GM21786 (cell line): Measurements from ENCODE around the gene TAGLN3.
"Not testable (repeated sequence)": the region's sequence is repeated elsewhere in the genome, so short reads cannot be mapped to it uniquely, and the experiment has no call there.

ENCODE experiments used
- ATAC-seq: cut with Tn5 transposase; IDR thresholded peaks from one replicate; pipeline ENCODE4 v1.9.1; 2021; ENCODE audit not compliant: unreplicated experiment

Gene TAGLN3

DNA sequence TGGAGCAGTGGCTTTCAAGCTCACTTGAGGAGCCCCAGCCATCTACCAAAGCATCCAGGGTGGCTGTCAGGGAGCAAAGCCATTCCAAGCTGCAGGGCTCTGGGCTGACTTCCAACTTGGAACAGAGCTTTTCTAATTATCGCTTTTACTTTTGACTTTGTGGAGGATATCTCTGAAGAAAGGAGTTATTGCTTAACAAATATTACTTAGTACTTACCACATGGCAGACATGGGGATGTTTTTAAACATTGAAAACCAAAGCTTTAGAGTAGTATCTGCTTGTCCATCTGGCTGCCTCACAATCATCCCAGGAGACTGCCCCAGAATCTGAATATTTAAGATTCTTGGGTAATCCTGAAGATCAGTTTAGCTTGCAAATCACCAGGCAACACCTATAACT lies 8.9 kb downstream of the TAGLN3 start:
- ATAC-seq: no peak

DNA sequence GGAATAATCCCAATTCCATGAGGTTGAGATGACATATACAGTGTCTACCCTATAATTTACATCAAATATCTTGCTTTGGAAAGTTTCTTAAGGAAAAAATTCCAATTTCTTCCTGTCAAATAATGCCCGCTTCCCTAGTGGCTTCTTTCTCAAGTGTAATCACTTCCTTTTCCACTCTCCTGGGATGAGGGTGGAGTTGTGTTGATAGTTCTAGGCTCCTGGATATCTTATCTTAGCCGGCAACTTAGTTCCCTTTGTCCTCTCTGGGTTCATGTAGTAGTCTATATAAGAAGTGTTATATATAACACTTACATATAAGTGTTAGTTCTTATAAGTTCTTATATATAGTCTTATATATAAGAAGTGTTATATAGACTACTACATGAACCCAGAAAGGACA lies 10.9 kb downstream of the TAGLN3 start:
- ATAC-seq: no peak

DNA sequence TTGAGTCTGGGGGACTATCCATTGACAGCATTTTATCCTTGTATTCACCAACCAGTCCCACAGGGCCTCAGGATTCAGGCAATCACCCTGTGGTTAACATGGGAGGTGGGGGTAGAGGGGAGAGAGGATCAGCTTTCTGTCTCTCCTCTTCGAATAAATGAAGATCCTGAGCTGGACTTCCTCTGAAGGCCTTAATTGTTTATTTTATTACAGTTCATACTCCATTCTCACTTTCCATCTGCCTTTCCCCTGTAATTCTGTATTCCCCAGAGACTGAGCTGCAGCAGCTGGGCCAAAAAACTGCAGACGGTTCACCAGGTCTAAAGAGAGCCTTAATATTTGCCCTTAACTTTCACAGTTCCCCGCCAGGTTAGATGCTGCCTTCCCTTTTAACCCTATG lies 11.9 kb downstream of the TAGLN3 start:
- ATAC-seq: no peak

DNA sequence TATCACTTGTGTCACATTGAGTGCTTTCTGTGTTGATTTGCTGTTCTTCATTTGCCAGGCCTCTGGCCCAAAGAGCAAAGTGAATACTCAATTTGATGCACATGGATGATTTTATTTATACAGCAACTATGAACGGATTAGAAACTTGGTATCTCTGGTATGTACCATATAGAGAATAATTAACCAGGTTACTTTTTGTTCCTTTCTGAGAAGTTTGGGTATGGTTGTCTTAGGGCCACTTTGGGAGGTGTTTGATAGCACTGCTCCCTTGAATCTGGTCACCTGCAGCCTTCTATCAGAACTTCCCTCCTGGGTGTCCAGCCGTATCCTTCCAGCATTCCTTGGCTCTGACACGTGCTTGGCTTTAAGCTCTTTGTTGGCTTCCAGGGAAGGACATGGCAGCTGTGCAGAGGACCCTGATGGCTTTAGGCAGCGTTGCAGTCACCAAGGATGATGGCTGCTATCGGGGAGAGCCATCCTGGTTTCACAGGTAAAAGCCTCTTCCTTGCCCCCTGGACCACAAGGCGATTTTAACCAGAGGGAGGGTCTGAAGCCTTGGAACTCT lies 12.7 kb downstream of the TAGLN3 start:
- ATAC-seq: no peak

DNA sequence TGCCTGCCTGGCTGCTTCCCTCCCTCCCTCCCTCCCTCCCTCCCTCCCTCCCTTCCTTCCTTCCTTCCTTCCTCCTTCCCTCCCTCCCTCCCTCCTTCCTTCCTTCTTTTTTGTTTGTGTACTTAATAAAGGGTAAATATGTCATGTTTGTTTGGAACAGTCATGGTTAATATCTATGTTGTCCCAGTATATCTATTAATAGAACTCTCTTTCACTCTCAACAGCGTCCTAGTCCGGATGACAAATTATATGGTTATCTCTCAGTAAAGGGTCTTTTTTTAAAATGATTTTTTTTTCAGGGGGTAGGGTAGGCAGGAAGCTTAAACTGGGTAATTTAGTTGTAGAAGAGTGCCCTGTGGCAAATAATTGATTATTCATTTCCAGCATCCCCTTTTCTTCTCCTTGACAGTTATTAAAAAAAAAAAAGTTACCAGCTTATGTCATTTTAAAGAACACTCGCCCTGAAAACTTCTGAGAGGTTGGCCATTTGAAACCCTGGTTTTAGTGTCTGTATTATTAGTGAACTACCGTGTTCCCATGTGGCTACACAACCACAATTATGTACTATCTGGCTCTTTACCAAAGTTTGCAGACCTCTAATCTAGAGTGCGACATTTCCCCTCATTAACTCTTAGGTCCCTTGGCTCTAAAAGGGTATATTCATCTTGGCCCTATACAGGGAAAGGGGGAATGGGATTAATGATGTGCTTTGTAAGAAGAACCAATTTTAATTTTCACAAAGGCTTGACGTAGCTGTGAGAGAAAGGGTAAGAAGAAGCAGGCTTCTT lies 13.7 kb downstream of the TAGLN3 start:
- no peak for ATAC-seq

DNA sequence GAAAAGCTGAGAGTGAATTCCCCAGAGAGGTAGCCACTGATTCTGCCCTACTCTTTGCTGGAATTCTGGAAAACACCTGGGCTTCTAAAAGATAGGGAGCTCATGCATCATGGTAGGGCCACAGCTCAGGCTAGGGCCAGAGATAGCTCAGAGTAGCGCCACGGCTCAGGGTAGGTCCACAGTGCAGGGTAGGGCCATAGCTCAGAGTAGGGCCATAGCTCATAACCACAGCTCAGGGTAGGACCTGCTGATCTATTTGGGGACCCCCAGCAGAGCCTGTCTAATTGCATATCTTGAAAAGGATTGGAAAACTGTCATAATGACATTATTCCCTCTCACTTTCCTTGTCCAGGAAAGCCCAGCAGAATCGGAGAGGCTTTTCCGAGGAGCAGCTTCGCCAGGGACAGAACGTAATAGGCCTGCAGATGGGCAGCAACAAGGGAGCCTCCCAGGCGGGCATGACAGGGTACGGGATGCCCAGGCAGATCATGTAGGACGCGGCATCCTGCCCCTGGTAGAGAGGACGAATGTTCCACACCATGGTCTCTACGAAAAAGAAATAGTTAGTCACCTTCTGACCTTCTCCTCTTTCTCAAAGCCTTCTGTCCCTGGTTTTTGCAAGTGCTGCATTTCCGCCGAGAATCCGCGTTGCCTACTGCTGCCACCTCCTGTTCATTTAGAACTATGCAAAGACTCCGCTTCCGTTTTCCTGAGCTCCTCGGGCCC lies 14.5 kb downstream of the TAGLN3 start:
- peak; percentile 88 for ATAC-seq

DNA sequence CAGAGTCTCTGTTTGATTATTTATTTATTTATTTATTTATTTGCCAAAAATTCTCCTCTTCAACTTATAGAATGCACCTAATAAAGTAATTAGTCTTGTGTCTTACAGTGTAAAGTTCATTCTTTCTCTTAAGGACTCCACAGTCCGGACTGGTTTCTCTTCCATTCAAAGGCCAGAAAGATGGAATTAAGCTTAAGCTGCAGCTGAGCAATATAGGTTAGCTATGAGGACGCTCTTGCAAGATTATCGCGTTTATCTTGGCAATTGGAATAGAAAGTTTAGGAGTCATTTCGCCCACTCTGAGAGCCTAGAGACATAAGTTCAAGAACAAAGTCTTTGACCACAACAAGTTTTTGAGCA lies 15.0 kb downstream of the TAGLN3 start:
- no peak for ATAC-seq

DNA sequence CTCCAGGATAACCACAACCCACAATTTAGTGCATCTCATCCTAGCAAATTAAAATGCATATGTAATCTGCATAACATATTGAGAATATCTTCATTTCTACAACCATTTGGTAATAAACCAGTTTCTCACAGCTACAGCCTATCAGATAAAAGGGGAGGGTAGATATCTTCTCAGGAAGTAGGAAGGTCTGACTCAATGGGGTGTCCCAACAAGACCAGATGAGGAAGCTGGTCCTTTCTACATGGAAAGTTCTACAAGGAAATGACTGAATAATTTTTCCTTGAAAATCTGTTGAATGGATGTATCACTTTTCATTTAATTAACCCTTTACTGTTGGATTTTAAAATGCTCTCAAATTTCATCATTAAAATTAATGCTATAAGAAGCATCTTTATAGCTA lies 18.4 kb downstream of the TAGLN3 start:
- no peak for ATAC-seq

DNA sequence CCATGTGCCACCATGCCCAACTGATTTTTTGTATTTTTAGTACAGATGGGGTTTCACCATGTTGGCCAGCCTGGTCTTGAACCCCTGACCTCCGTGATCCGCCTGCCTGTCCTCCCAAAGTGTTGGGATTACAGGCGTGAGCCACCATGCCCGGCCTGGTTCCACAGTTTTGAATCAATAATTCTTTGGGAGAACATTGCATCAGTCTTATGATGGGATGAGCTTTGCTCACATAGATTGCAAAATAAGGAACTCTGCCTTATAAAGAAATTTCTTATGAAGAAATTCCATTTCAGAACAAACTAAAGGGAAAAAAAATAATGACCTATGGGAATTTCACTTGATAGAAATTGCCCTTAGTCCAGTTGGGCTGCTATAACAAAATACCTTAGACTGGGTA lies 20.0 kb downstream of the TAGLN3 start:
- ATAC-seq: no peak

DNA sequence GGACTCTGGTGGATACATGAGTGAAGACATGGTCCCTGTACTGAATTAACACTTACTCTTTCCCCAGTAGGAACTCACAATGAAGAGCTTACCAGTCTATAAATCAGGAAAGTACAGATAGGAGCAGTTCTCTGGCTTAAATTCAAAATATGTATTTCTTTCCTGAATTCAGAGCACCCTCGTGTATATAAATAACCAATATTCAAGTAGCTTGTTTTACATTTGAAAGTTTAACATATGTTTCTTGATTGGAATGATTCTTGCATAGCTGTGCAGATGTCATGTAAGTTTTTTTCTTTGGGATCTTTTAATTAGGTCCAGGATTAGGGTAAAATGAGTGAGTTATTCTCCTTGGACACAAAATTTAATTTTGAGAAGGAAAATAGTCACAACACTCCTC lies 21.0 kb downstream of the TAGLN3 start:
- ATAC-seq: no peak

DNA sequence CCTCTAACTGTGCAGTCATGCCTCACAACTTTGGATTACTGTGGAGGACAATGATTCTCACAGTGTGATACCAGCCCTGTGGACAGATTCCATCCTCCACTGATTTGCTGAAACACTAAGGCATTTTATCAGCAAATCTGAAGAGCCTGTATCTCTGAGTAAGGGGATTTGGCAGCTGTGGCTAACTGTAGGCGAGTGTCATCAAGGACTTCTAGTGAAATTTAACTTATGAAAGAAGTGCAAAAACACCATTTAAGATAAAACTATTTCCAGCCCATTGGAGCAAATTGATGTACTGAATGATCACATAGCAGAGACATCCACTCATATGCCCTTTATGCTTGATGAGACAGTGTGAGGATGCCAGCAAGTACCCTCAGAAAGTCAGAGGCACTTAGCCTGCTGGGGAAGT lies 22.0 kb downstream of the TAGLN3 start:
- no peak for ATAC-seq

DNA sequence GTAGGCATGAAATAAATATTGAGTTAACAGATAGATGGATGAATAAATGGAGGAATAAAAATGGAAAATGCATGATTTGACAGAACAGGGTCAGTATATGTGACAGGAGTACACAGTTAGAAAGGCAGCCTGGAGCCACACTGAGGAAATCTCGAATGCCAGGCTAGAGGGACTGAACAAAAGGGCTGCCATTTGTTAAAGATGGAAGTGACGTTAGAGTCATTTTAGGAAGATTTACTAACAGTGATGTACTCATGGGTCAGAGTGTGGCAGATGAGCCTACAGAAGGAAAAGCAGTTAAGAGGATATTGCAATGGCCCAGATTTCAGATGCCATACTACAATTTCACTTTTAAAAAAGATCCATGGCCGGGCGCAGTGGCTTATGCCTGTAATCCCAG lies 28.4 kb downstream of the TAGLN3 start:
- no peak for ATAC-seq

DNA sequence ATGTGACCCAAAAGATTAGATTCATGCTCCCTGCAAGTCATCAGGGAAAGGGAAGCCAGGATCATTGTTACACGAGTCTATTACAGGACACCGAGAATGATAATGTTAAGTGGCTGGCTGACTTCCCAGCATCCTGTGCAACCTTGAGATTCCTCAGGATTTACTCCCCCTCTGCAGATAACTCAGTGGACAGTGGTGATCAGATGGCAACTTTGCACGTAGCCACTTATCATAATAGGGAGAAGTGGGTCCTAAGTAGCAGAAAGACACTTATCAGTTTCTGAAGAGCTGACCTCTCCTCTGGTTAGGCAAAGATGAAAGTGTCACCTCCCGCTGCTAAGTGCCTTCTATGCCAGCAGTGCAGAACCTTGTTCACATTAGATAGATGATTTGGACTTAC lies 29.1 kb downstream of the TAGLN3 start:
- no peak for ATAC-seq

DNA sequence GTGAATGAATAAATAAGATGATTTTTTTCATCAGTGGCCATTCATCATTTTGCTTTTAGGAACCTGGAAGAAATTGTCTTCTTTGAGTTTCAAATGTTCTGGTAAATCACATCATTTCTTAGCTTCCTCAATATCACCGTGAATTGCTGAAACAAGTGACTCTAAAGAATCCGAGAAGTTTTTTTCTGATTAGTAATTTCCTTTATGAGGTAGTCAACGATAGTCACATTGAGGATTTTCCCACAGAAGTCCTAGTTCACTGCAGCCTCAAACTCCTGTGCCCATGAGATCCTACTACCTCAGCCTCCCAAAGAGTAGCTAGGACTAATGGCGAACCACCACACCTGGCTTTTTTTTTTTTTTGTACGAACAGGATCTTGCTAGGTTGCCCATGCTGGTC lies 32.2 kb downstream of the TAGLN3 start:
- ATAC-seq: no peak

DNA sequence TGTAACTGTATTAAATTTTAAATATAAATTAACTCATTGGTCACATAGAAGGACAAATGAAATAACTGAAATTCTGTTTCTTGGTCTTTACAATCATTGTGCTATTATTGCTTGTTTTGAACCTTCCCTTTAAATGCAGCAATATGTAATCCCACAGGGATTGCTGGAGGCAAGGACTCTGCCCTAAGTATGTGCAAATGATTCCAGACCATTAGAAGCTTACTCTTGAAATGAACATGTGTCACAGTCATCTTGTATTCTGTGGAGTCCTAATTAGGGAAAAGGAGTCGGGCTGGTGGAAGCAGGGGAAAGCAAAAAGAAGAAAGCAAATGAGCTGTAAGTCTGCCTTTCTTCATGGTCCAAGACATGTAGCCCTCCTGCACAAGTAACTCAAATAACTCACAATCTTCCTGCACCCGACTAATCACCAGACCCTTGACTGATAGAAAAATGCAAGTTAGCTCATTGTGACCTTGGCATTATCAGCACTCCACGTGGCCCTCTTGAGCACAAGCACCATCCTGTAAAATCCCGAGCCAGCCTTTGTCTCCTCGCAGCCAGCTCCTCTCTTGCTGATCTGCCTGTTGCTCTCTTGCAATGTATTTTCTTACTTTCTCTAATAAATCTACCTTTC lies 33.5 kb downstream of the TAGLN3 start:
- ATAC-seq: no peak

DNA sequence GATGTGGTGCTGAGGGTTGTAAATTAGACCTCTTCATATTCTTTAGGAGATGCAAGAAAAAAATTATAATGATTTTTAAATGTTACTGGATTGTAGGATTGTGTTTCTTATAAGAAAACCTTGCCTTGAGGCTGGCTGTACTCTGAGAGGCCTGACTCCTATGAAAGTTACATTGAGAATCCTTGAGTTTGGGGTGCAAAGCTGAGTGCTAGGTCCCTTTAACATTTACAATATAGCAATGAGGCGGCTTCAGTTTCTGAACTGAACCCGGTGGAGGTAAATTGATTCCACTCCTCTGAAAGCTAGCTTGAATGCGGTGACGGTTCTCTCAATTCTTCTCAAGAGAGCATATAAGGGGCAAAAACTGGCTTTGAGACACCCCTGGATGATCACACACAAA lies 35.7 kb downstream of the TAGLN3 start, which contains the start of gene TMPRSS7:
TMPRSS7 (plus strand) TSS at position 301 of the 400 bp plus-strand sequence. CDS start 110 bp downstream, outside the sequence.
- ATAC-seq: no peak

DNA sequence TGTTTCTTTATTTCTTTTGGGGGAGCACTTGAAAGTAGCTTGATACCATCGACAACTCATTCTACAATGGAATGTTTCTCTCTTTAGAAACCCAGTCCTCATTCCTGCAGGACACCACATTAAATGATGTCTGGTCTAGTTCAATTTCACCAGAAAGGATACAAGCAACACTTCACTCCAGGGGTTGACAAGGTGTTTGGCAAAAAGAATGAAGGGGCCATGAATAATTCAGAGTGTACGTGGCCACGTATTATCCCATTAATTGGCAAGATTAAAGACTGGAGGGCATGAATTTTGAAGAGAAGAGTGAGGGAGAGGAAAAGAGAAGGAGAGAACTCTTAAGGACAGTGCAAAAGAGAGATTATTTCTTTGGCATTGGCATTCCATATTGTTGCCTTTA lies 36.5 kb downstream of the TAGLN3 start:
- no peak for ATAC-seq

DNA sequence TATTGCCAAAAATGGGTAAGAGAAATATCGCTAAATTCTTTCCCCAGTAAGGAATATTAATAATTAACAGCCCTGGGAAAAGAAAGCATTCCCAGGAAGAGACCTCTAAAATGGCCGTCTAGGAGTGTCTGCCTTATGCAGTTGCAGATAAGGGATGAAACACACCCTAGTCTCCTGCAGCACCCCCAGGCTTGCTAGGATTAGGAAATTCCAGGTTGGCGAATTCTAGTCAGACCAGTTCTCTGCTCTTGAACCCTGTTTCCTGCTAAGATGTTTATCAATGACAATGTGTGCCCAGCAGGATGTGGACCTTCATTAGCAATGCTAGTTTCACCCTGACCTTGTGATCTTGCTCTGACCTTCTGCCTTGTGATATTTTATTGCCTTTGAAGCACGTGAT lies 38.5 kb downstream of the TAGLN3 start:
- ATAC-seq: not testable (repeated sequence)

DNA sequence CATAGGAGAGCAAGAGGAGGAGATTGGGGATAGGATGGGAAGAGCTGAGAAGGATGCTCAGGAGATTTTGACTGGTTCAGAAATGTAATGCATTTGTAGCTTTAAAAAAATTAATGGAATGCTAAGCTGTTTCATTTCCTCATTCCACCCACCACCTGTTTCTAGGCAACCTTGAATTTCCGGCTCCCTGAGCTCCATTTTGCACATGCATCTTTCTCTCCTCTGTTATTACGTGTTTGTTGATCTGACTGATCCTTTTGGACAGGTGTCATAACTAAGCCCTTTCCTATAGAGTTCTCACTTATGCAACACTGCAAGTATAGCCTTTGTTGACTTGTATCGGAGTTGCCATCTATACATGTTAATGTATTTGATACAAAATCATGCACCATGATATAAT lies 40.1 kb downstream of the TAGLN3 start:
- ATAC-seq: no peak

DNA sequence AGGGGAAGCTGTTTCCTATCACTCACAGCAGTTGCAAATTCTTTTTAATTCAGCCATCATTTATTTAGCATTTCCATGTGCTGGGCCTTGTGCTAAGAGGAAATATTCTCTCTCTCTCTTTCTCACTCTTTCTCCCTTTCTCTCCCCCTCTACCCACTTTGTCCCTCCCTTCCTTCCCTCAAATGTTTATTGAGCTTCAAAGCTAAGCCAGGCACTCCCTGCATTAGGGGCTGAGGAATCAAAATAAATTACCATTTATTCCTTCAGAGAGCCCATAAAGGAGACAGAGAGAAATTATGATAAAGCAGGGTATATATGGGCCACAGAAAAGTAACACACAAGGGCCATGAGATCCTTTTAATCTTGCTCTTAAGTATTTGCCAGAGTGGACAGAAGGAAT lies 42.6 kb downstream of the TAGLN3 start:
- ATAC-seq: no peak

DNA sequence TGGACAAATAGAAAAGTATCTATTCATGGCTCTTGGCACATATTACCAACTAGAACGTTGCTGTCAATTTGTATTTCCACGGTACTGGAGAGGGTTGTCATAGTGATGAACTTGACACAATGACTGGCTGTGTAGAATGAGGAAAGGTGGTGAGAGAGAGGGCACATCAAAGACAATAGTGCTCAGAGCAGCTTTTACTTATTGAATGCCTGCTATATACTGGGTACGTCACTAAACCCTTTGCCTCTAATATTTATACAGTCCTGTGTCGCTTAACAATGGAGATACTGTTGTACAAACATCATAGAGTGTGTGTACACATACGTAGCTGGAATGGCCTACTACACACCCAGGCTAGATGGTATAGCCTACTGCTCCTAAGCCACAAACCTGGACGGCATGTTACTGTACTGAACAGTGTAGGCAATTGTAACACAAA lies 44.1 kb downstream of the TAGLN3 start:
- ATAC-seq: no peak
